ENCODE data around the gene SLC2A2.
A peak's percentile ranks its signal among the peaks of the same experiment; 100 is the strongest.

Gene SLC2A2

DNA sequence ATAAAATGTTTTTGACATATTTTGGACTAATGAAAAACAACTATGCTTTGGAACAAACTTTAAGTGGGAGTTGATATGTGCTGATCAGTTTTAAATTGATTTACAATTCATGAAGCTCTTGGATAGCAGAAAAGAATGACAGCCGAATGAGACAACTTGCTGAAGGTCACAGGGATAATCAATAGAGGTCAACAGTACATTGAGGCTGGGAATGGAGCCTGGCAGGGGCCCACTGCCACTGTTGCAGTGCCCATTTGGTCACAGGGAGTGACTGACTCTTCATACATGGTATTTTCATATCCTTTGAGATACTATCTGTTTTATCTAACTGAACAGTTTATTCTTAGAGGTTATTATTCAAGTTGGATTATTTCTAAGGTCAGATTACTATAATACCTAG lies 59.4 kb downstream of the SLC2A2 start:
- no peak overlapping the region for H2BK120ac ChIP-seq (ENCODE audit: low read depth, low read length)
- H3K14ac ChIP-seq (ENCODE audit: low read length in 2 of 2): no peak overlapping the region
- no peaks in the 10 kb centered on the region for H3K79me1 ChIP-seq (replicated peaks; ENCODE audit: low read length, poor library complexity, severe bottlenecking)
- no peak overlapping the region for H2AK5ac ChIP-seq (ENCODE audit: low read length, severe bottlenecking)
- no peak overlapping the region for H4K91ac ChIP-seq (ENCODE audit: low read length)
- no peak overlapping the region for H2BK15ac ChIP-seq (ENCODE audit: low read depth, poor library complexity, severe bottlenecking)
- no peak overlapping the region for H3K4me2 ChIP-seq (ENCODE audit: low read length, poor library complexity, severe bottlenecking)
- no peak overlapping the region for H3K27ac ChIP-seq (ENCODE audit: low read length, poor library complexity, severe bottlenecking)
- no peak overlapping the region for H2AFZ ChIP-seq (ENCODE audit: low read depth, low read length)
- no peak overlapping the region for H3K23ac ChIP-seq (ENCODE audit: low read length in 2 of 2)
- no peak for DNase-seq
- no peaks in the 10 kb centered on the region for H3K9me3 ChIP-seq (ENCODE audit: control insufficient read depth, low read length)
- no peaks in the 10 kb centered on the region for H3K4me1 ChIP-seq (ENCODE audit: control insufficient read depth, insufficient read depth, low read depth, low read length)
- H2BK12ac ChIP-seq (ENCODE audit: low read length in 2 of 2): no peak overlapping the region
- WGBS: 67% methylated on average over 1 of the region's 1 CpG
- no peak overlapping the region for H2BK5ac ChIP-seq (ENCODE audit: low read depth, low read length, poor library complexity, severe bottlenecking)
- no peaks in the 10 kb centered on the region for H3K27me3 ChIP-seq (ENCODE audit: control insufficient read depth in 1 of 2, insufficient read depth in 1 of 2, low read length in 2 of 2)
- H3K18ac ChIP-seq (ENCODE audit: low read depth in 1 of 2, low read length in 2 of 2): no peak overlapping the region
- no peak overlapping the region for H3K4me3 ChIP-seq (ENCODE audit: insufficient read depth in 1 of 2, low read depth in 1 of 2, low read length in 2 of 2)
- no peak overlapping the region for H3K9ac ChIP-seq (ENCODE audit: low read length)
- no peak overlapping the region for H4K8ac ChIP-seq (ENCODE audit: low read length)
- no peak overlapping the region for H3K4ac ChIP-seq (ENCODE audit: low read depth in 1 of 2, low read length in 2 of 2)
- no peaks in the 10 kb centered on the region for H3K36me3 ChIP-seq (ENCODE audit: control insufficient read depth in 1 of 2, insufficient read depth in 2 of 2, low read depth in 1 of 2, low read length in 2 of 2)

DNA sequence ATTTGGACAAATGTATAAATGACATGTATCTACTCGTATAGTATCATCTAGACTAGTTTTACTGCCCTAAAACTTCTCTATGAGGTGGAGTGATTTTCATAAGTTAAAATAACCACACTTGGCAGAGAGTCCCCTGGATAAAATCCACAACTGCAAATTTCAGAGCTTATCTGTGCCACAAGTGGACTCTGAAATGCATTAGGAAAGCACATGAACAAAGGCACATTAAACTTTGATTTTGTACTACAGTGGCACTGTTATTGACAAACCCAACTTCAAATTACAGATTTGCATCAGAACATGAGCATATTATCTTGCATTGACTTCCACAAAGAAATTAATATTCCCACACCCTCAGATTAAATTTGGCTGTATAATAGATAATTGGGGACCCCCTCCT lies 60.0 kb downstream of the SLC2A2 start:
- Histone ChIP-seq H4K8ac (ENCODE audit: low read length) (no peak overlapping the region), H2BK5ac (ENCODE audit: low read depth, low read length, poor library complexity, severe bottlenecking) (no peak overlapping the region), H3K14ac (ENCODE audit: low read length in 2 of 2) (no peak overlapping the region), H3K9me3 (ENCODE audit: control insufficient read depth, low read length) (no peaks in the 10 kb centered on the region), H2BK120ac (ENCODE audit: low read depth, low read length) (no peak overlapping the region), H3K9ac (ENCODE audit: low read length) (no peak overlapping the region), H3K4ac (ENCODE audit: low read depth in 1 of 2, low read length in 2 of 2) (no peak overlapping the region), H2AK5ac (ENCODE audit: low read length, severe bottlenecking) (no peak overlapping the region), H3K27me3 (ENCODE audit: control insufficient read depth in 1 of 2, insufficient read depth in 1 of 2, low read length in 2 of 2) (no peaks in the 10 kb centered on the region), H3K23ac (ENCODE audit: low read length in 2 of 2) (no peak overlapping the region), H2BK12ac (ENCODE audit: low read length in 2 of 2) (no peak overlapping the region), H4K91ac (ENCODE audit: low read length) (no peak overlapping the region), H3K4me1 (ENCODE audit: control insufficient read depth, insufficient read depth, low read depth, low read length) (no peaks in the 10 kb centered on the region), H3K4me2 (ENCODE audit: low read length, poor library complexity, severe bottlenecking) (no peak overlapping the region), H3K79me1 (replicated peaks; ENCODE audit: low read length, poor library complexity, severe bottlenecking) (no peaks in the 10 kb centered on the region), H2AFZ (ENCODE audit: low read depth, low read length) (no peak overlapping the region), H3K36me3 (ENCODE audit: control insufficient read depth in 1 of 2, insufficient read depth in 2 of 2, low read depth in 1 of 2, low read length in 2 of 2) (no peaks in the 10 kb centered on the region), H3K4me3 (ENCODE audit: insufficient read depth in 1 of 2, low read depth in 1 of 2, low read length in 2 of 2) (no peak overlapping the region), H3K27ac (ENCODE audit: low read length, poor library complexity, severe bottlenecking) (no peak overlapping the region), H3K18ac (ENCODE audit: low read depth in 1 of 2, low read length in 2 of 2) (no peak overlapping the region), H2BK15ac (ENCODE audit: low read depth, poor library complexity, severe bottlenecking) (no peak overlapping the region)
- DNase-seq: no peak
- no CpG with 5 or more reads among the region's 1 CpG for WGBS

DNA sequence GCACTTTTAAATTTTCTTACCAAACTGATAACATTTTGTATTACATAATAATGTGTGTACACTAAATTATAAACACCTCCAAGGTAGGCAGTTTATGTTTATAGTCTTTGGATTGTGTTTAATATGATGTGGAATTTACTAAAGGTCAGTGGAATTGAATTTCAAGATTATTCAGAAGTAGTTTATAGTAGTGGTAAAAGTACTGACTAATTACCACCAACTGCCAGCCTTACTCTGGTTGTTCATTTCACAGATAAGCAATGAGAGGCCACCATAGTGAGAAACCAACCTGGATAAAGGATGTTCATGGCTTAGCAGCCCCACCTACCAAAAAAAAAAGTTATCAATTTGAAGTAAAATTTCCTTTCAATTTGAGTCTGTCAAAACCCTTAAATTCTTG lies 64.1 kb downstream of the SLC2A2 start:
- Histone ChIP-seq H3K27ac (ENCODE audit: low read length, poor library complexity, severe bottlenecking) (no peak overlapping the region), H2BK5ac (ENCODE audit: low read depth, low read length, poor library complexity, severe bottlenecking) (no peak overlapping the region), H3K23ac (ENCODE audit: low read length in 2 of 2) (no peak overlapping the region)

DNA sequence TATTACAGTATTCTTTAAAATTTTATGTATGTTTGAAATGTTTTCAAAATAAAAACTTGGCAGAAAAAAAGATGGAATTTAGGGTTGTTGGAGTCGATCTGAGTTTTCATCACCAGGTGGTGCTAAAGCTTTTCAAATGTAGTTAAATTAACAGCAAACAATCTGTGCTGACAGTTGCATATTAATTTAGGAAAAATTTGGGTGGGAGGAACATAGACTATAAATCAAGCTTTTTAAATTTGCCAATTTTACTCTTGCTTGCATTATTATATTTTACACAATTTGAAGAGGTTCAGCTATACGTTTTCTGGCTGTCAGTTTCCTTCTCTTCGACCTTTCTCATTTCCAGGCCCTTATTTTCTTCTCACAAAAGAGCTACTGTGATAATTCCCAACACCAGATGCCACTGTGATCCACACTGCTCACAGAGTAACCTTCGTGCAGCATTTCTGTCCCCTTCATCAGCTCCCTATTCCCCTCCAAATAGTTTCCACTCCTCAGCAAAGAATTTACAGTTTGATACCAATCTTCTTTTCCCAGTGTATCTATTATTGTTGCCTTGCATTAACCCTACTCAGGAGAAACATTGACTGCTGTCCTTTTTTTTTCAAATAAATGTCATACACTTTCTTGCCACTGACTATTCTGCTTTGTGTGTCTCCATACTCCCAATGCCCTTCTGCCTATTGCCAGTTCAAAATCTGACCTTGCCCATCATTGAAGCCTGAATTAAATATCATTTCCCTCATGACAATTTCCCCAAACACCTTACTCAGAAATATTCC lies 64.7 kb downstream of the SLC2A2 start:
- WGBS: 36% methylated on average over 4 of the region's 4 CpGs
- no peak overlapping the region for H4K91ac ChIP-seq (ENCODE audit: low read length)
- H3K4me1 ChIP-seq (ENCODE audit: control insufficient read depth, insufficient read depth, low read depth, low read length): no peaks in the 10 kb centered on the region
- no peak overlapping the region for H3K4ac ChIP-seq (ENCODE audit: low read depth in 1 of 2, low read length in 2 of 2)
- H3K23ac ChIP-seq (ENCODE audit: low read length in 2 of 2): no peak overlapping the region
- H3K4me3 ChIP-seq (ENCODE audit: insufficient read depth in 1 of 2, low read depth in 1 of 2, low read length in 2 of 2): no peak overlapping the region
- no peak overlapping the region for H4K8ac ChIP-seq (ENCODE audit: low read length)
- no peak overlapping the region for H3K18ac ChIP-seq (ENCODE audit: low read depth in 1 of 2, low read length in 2 of 2)
- H3K27ac ChIP-seq (ENCODE audit: low read length, poor library complexity, severe bottlenecking): peak overlapping the region; percentile 53
- H2BK120ac ChIP-seq (ENCODE audit: low read depth, low read length): no peak overlapping the region
- no peak overlapping the region for H2BK12ac ChIP-seq (ENCODE audit: low read length in 2 of 2)
- no peak overlapping the region for H2BK15ac ChIP-seq (ENCODE audit: low read depth, poor library complexity, severe bottlenecking)
- H3K27me3 ChIP-seq (ENCODE audit: control insufficient read depth in 1 of 2, insufficient read depth in 1 of 2, low read length in 2 of 2): no peaks in the 10 kb centered on the region
- peak; percentile 49 for DNase-seq
- H3K4me2 ChIP-seq (ENCODE audit: low read length, poor library complexity, severe bottlenecking): no peak overlapping the region
- no peak overlapping the region for H2AK5ac ChIP-seq (ENCODE audit: low read length, severe bottlenecking)
- H3K9me3 ChIP-seq (ENCODE audit: control insufficient read depth, low read length): no peaks in the 10 kb centered on the region
- H3K79me1 ChIP-seq (replicated peaks; ENCODE audit: low read length, poor library complexity, severe bottlenecking): no peaks in the 10 kb centered on the region
- no peak overlapping the region for H2BK5ac ChIP-seq (ENCODE audit: low read depth, low read length, poor library complexity, severe bottlenecking)
- H3K9ac ChIP-seq (ENCODE audit: low read length): no peak overlapping the region
- no peak overlapping the region for H2AFZ ChIP-seq (ENCODE audit: low read depth, low read length)
- H3K14ac ChIP-seq (ENCODE audit: low read length in 2 of 2): no peak overlapping the region
- no peaks in the 10 kb centered on the region for H3K36me3 ChIP-seq (ENCODE audit: control insufficient read depth in 1 of 2, insufficient read depth in 2 of 2, low read depth in 1 of 2, low read length in 2 of 2)

More for the DNA sequence above, 64.1 kb downstream of the SLC2A2 start:
- H2BK12ac ChIP-seq (ENCODE audit: low read length in 2 of 2): no peak overlapping the region
- H3K4me2 ChIP-seq (ENCODE audit: low read length, poor library complexity, severe bottlenecking): no peak overlapping the region
- no peak overlapping the region for H3K4me3 ChIP-seq (ENCODE audit: insufficient read depth in 1 of 2, low read depth in 1 of 2, low read length in 2 of 2)
- no peaks in the 10 kb centered on the region for H3K79me1 ChIP-seq (replicated peaks; ENCODE audit: low read length, poor library complexity, severe bottlenecking)
- no peaks in the 10 kb centered on the region for H3K27me3 ChIP-seq (ENCODE audit: control insufficient read depth in 1 of 2, insufficient read depth in 1 of 2, low read length in 2 of 2)
- H4K8ac ChIP-seq (ENCODE audit: low read length): no peak overlapping the region
- no peak overlapping the region for H2BK15ac ChIP-seq (ENCODE audit: low read depth, poor library complexity, severe bottlenecking)
- H2BK120ac ChIP-seq (ENCODE audit: low read depth, low read length): no peak overlapping the region
- H3K4ac ChIP-seq (ENCODE audit: low read depth in 1 of 2, low read length in 2 of 2): no peak overlapping the region
- H3K18ac ChIP-seq (ENCODE audit: low read depth in 1 of 2, low read length in 2 of 2): no peak overlapping the region
- H3K9ac ChIP-seq (ENCODE audit: low read length): no peak overlapping the region
- H2AFZ ChIP-seq (ENCODE audit: low read depth, low read length): no peak overlapping the region
- no peaks in the 10 kb centered on the region for H3K4me1 ChIP-seq (ENCODE audit: control insufficient read depth, insufficient read depth, low read depth, low read length)
- no peaks in the 10 kb centered on the region for H3K9me3 ChIP-seq (ENCODE audit: control insufficient read depth, low read length)
- no peaks in the 10 kb centered on the region for H3K36me3 ChIP-seq (ENCODE audit: control insufficient read depth in 1 of 2, insufficient read depth in 2 of 2, low read depth in 1 of 2, low read length in 2 of 2)
- no peak for DNase-seq
- no peak overlapping the region for H2AK5ac ChIP-seq (ENCODE audit: low read length, severe bottlenecking)
- no peak overlapping the region for H3K14ac ChIP-seq (ENCODE audit: low read length in 2 of 2)
- H4K91ac ChIP-seq (ENCODE audit: low read length): no peak overlapping the region

All from mesenchymal stem cell (in vitro differentiated cells and primary cell).